Measurements from ENCODE around the gene LEP.
"Not testable (repeated sequence)": the region's sequence is repeated elsewhere in the genome, so short reads cannot be mapped to it uniquely, and the experiment has no call there.

Gene LEP

GRCh38 chr7:128235471-128235870 is 5.6 kb upstream of the LEP start:
- Histone ChIP-seq H3K9me2 (replicated peaks; ENCODE audit: control insufficient read depth, low read length) (no peaks in the 10 kb centered on the region), H3K9me3 (ENCODE audit: control insufficient read depth, insufficient read depth, low read length) (peaks cover 9% of the 10 kb centered on the region; the same call in 1 of the 2 replicates), H3F3A (ENCODE audit: control insufficient read depth, insufficient read depth) (no peaks in the 10 kb centered on the region), H4K20me1 (ENCODE audit: control insufficient read depth, insufficient read depth, low read depth, low read length) (no peaks in the 10 kb centered on the region), H3K79me2 (ENCODE audit: control insufficient read depth, low read length) (no peaks in the 10 kb centered on the region), H3K4me3 (ENCODE audit: low read length) (no peak overlapping the region), H3K4me1 (ENCODE audit: control insufficient read depth, low read length) (peaks cover 4% of the 10 kb centered on the region), H3K27me3 (ENCODE audit: control insufficient read depth, low read length) (peaks cover 26% of the 10 kb centered on the region), H3K27ac (ENCODE audit: low read depth, low read length) (no peak overlapping the region), H3K36me3 (ENCODE audit: control insufficient read depth, low read length) (no peaks in the 10 kb centered on the region), H3K4me2 (ENCODE audit: low read length) (no peak overlapping the region)
- TF ChIP-seq EZH2phosphoT487 (IDR thresholded peaks at IDR 0.05; ENCODE audit: borderline replicate concordance, low read length) (no peak), CTCF (IDR thresholded peaks at IDR 0.05; ENCODE audit: low read depth, low read length, poor library complexity, severe bottlenecking) (no peak)

GRCh38 chr7:128236924-128237586 is 4.0 kb upstream of the LEP start:
- peaks cover 19% of the 10 kb centered on the region; the same call in 1 of the 2 replicates for H3K27me3 ChIP-seq (ENCODE audit: control insufficient read depth, low read length)
- H3K4me2 ChIP-seq (ENCODE audit: low read length), result no peak overlapping the region
- H3K4me3 ChIP-seq (ENCODE audit: low read length), result no peak overlapping the region
- no peaks in the 10 kb centered on the region for H3F3A ChIP-seq (ENCODE audit: control insufficient read depth, insufficient read depth)
- no peaks in the 10 kb centered on the region for H4K20me1 ChIP-seq (ENCODE audit: control insufficient read depth, insufficient read depth, low read depth, low read length)
- H3K79me2 ChIP-seq (ENCODE audit: control insufficient read depth, low read length), result no peaks in the 10 kb centered on the region
- peaks cover 4% of the 10 kb centered on the region for H3K4me1 ChIP-seq (ENCODE audit: control insufficient read depth, low read length)
- H3K36me3 ChIP-seq (ENCODE audit: control insufficient read depth, low read length), result no peaks in the 10 kb centered on the region
- no peak for TF ChIP-seq CTCF (IDR thresholded peaks at IDR 0.05; ENCODE audit: low read depth, low read length, poor library complexity, severe bottlenecking)
- no peak for TF ChIP-seq EZH2phosphoT487 (IDR thresholded peaks at IDR 0.05; ENCODE audit: borderline replicate concordance, low read length)
- no peaks in the 10 kb centered on the region for H3K9me2 ChIP-seq (replicated peaks; ENCODE audit: control insufficient read depth, low read length)
- H3K27ac ChIP-seq (ENCODE audit: low read depth, low read length), result no peak overlapping the region
- H3K9me3 ChIP-seq (ENCODE audit: control insufficient read depth, insufficient read depth, low read length), result peaks cover 9% of the 10 kb centered on the region; the same call in 1 of the 2 replicates

GRCh38 chr7:128239146-128239545 is 1.9 kb upstream of the LEP start:
- not testable (repeated sequence) for H3K79me2 ChIP-seq (ENCODE audit: control insufficient read depth, low read length); H3K4me1 ChIP-seq (ENCODE audit: control insufficient read depth, low read length); H3K9me3 ChIP-seq (ENCODE audit: control insufficient read depth, insufficient read depth, low read length); H3K9me2 ChIP-seq (replicated peaks; ENCODE audit: control insufficient read depth, low read length); H3K36me3 ChIP-seq (ENCODE audit: control insufficient read depth, low read length); H4K20me1 ChIP-seq (ENCODE audit: control insufficient read depth, insufficient read depth, low read depth, low read length); H3F3A ChIP-seq (ENCODE audit: control insufficient read depth, insufficient read depth); H3K27me3 ChIP-seq (ENCODE audit: control insufficient read depth, low read length); H3K4me2 ChIP-seq (ENCODE audit: low read length); H3K27ac ChIP-seq (ENCODE audit: low read depth, low read length); H3K4me3 ChIP-seq (ENCODE audit: low read length)

GRCh38 chr7:128242661-128243060 is 1.6 kb downstream of the LEP start:
- Histone ChIP-seq H3K9me2 (replicated peaks; ENCODE audit: control insufficient read depth, low read length) (no peaks in the 10 kb centered on the region), H3K4me1 (ENCODE audit: control insufficient read depth, low read length) (no peaks in the 10 kb centered on the region), H3K9me3 (ENCODE audit: control insufficient read depth, insufficient read depth, low read length) (peaks cover 9% of the 10 kb centered on the region; the same call in 1 of the 2 replicates), H3K27ac (ENCODE audit: low read depth, low read length) (no peak overlapping the region), H3K36me3 (ENCODE audit: control insufficient read depth, low read length) (no peaks in the 10 kb centered on the region), H3K4me3 (ENCODE audit: low read length) (no peak overlapping the region), H3K4me2 (ENCODE audit: low read length) (no peak overlapping the region), H4K20me1 (ENCODE audit: control insufficient read depth, insufficient read depth, low read depth, low read length) (no peaks in the 10 kb centered on the region), H3K79me2 (ENCODE audit: control insufficient read depth, low read length) (no peaks in the 10 kb centered on the region), H3F3A (ENCODE audit: control insufficient read depth, insufficient read depth) (no peaks in the 10 kb centered on the region), H3K27me3 (ENCODE audit: control insufficient read depth, low read length) (peaks cover 9% of the 10 kb centered on the region)
- no peak for TF ChIP-seq EZH2phosphoT487 (IDR thresholded peaks at IDR 0.05; ENCODE audit: borderline replicate concordance, low read length)
- TF ChIP-seq CTCF (IDR thresholded peaks at IDR 0.05; ENCODE audit: low read depth, low read length, poor library complexity, severe bottlenecking), result no peak

Measured in DOHH2 (cell line).